GM19025 (cell line): ENCODE results near the gene QRFP.

ENCODE experiments used
- ATAC-seq: cut with Tn5 transposase; IDR thresholded peaks from one replicate; pipeline ENCODE4 v1.9.1; 2021; ENCODE audit warnings: mild to moderate bottlenecking, low read depth, moderate library complexity; ENCODE audit not compliant: unreplicated experiment

The QRFP gene

GRCh38 chr9:130893341-130894101 is 3.1 kb downstream of the QRFP start:
- ATAC-seq = no peak

GRCh38 chr9:130892477-130893304 is 3.9 kb downstream of the QRFP start:
- ATAC-seq = no peak

- ATAC-seq = no peak
Observed at GRCh38 chr9:130891688-130892476, 4.7 kb downstream of the QRFP start.

GRCh38 chr9:130890870-130891687 is 5.5 kb downstream of the QRFP start:
- ATAC-seq = no peak

- ATAC-seq = no peak
Observed at GRCh38 chr9:130890124-130890523, 6.5 kb downstream of the QRFP start.

GRCh38 chr9:130888146-130888885 is 8.3 kb downstream of the QRFP start:
- ATAC-seq = no peak

GRCh38 chr9:130887494-130888144 is 9.0 kb downstream of the QRFP start:
- ATAC-seq = no peak

GRCh38 chr9:130886981-130887380 is 9.6 kb downstream of the QRFP start:
- ATAC-seq = no peak

GRCh38 chr9:130885484-130886375 is 10.9 kb downstream of the QRFP start:
- no peak for ATAC-seq

- ATAC-seq = no peak
Observed at GRCh38 chr9:130884542-130885483, 11.8 kb downstream of the QRFP start.

GRCh38 chr9:130884111-130884531 is 12.5 kb downstream of the QRFP start:
- ATAC-seq = no peak

- ATAC-seq = no peak
Observed at GRCh38 chr9:130883479-130883878, 13.1 kb downstream of the QRFP start.

- ATAC-seq = no peak
Observed at GRCh38 chr9:130882696-130883225, 13.9 kb downstream of the QRFP start.

- ATAC-seq = no peak
Observed at GRCh38 chr9:130881516-130881915, 15.1 kb downstream of the QRFP start.

GRCh38 chr9:130880599-130881220 is 15.9 kb downstream of the QRFP start:
- no peak for ATAC-seq

GRCh38 chr9:130879863-130880411 is 16.7 kb downstream of the QRFP start:
- ATAC-seq = no peak
